SK-N-SH treated with all-trans-retinoic acid at 6 μM for 48 hours (cell line): ENCODE results near the gene CDH26.

ENCODE experiments used
- ARNTL ChIP-seq: fragments of 450-650 bp; formaldehyde crosslinking; IDR thresholded peaks from 2 replicates; pipeline ENCODE4 v1.5.0; 2020; ENCODE audit warnings: low read depth, mild to moderate bottlenecking, moderate library complexity, borderline replicate concordance
- POU6F1 ChIP-seq: fragments of 250-450 bp; sonication (Bioruptor Pico); IDR thresholded peaks from 2 replicates; pipeline ENCODE4 v1.8.0; 2021; ENCODE audit warnings: low read depth, mild to moderate bottlenecking, moderate library complexity, borderline replicate concordance
- ZC3H10 ChIP-seq: fragments of 250-450 bp; sonication (Bioruptor Pico); IDR thresholded peaks from 2 replicates; pipeline ENCODE4 v1.5.1; 2021; ENCODE audit warnings: mild to moderate bottlenecking, moderate library complexity
- ZNF565 ChIP-seq: fragments of 450-650 bp; formaldehyde crosslinking; conservative IDR thresholded peaks from 2 replicates; pipeline ENCODE4 v1.5.0; 2020; ENCODE audit warnings: low read depth, mild to moderate bottlenecking, moderate library complexity
- ZNF70 ChIP-seq: fragments of 450-650 bp; formaldehyde crosslinking; IDR thresholded peaks from 2 replicates; pipeline ENCODE4 v1.5.0; 2020; ENCODE audit warnings: mild to moderate bottlenecking, moderate library complexity
- TF ChIP-seq, protein P1 (sequence below): fragments of 250-450 bp; sonication (Bioruptor Pico); IDR thresholded peaks from 2 replicates; pipeline ENCODE4 v1.8.0; 2020; ENCODE audit warnings: mild to moderate bottlenecking, moderate library complexity, borderline replicate concordance
- TF ChIP-seq, protein P2 (sequence below): fragments of 250-450 bp; sonication (Bioruptor Pico); IDR thresholded peaks from 2 replicates; pipeline ENCODE4 v1.5.1; 2020; ENCODE audit warnings: low read depth, mild to moderate bottlenecking, moderate library complexity

DNA sequence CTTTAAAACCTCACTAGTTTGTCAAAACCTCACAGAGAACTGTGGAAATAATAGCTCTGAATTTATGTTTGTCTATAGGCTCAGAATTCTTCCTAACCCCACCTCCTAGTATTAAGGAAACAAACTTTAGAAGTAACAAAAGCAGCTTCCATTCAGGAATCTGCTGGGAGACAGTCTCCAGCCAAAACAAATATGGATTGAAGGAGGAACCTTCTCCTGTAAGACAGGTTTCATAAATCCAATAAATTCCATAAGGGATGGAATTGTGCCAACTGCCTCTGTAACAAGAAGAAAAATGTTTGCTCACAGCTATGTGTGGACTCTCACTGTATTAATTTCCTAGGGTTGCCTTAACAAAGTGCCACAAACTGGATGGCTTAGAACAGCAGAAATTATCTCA lies 32.3 kb upstream of the CDH26 start:
- TF ChIP-seq ARNTL (CRISPR knock-in tag) (no peak), ZNF70 (CRISPR knock-in tag) (no peak), ZC3H10 (CRISPR knock-in tag) (no peak), ZNF565 (CRISPR knock-in tag) (no peak), POU6F1 (CRISPR knock-in tag) (no peak)
- TF ChIP-seq, protein P1, sequence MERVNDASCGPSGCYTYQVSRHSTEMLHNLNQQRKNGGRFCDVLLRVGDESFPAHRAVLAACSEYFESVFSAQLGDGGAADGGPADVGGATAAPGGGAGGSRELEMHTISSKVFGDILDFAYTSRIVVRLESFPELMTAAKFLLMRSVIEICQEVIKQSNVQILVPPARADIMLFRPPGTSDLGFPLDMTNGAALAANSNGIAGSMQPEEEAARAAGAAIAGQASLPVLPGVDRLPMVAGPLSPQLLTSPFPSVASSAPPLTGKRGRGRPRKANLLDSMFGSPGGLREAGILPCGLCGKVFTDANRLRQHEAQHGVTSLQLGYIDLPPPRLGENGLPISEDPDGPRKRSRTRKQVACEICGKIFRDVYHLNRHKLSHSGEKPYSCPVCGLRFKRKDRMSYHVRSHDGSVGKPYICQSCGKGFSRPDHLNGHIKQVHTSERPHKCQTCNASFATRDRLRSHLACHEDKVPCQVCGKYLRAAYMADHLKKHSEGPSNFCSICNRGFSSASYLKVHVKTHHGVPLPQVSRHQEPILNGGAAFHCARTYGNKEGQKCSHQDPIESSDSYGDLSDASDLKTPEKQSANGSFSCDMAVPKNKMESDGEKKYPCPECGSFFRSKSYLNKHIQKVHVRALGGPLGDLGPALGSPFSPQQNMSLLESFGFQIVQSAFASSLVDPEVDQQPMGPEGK, result no peak
- TF ChIP-seq, protein P2, sequence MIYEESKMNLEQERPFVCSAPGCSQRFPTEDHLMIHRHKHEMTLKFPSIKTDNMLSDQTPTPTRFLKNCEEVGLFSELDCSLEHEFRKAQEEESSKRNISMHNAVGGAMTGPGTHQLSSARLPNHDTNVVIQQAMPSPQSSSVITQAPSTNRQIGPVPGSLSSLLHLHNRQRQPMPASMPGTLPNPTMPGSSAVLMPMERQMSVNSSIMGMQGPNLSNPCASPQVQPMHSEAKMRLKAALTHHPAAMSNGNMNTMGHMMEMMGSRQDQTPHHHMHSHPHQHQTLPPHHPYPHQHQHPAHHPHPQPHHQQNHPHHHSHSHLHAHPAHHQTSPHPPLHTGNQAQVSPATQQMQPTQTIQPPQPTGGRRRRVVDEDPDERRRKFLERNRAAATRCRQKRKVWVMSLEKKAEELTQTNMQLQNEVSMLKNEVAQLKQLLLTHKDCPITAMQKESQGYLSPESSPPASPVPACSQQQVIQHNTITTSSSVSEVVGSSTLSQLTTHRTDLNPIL (CRISPR knock-in tag), result no peak
